Lung (tissue), 12 donors: ENCODE measurements around the gene SDK1. TPM values are rescaled to one million over a fixed set of nuclear protein-coding genes. Genes with fewer than 3 reads are reported as not detected.

ENCODE experiments used
- ATAC-seq: fragments of 200-7000 bp; cut with Tn5 transposase; one replicate; pipeline ENCODE4 v1.9.1; 2020; ENCODE audit warnings: moderate number of reproducible peaks; ENCODE audit not compliant: insufficient read depth, low FRiP score
- DNase-seq, 3 donors: peaks; one replicate each; pipeline ENCODE4 v3.0.0-alpha.2; 2013 to 2017
- H3K27ac ChIP-seq, 2 donors: one replicate each; pipeline ENCODE4 v1.5.1; 2013; ENCODE audit warnings: mild to moderate bottlenecking in 2 of 2, moderate library complexity in 2 of 2, control low read depth in 1 of 2, inconsistent platforms in 1 of 2, low read depth in 1 of 2, low read length in 1 of 2
- H3K27me3 ChIP-seq, 3 donors: one replicate each; pipeline ENCODE4 v1.5.1; 2013; ENCODE audit warnings: low read length in 2 of 3; ENCODE audit not compliant: control insufficient read depth in 3 of 3, insufficient read depth in 3 of 3
- H3K36me3 ChIP-seq, 4 donors: one replicate each; pipeline ENCODE4 v1.5.1; 2013; ENCODE audit warnings: low read length in 4 of 4, mild to moderate bottlenecking in 1 of 4, moderate library complexity in 1 of 4; ENCODE audit not compliant: control insufficient read depth in 4 of 4, insufficient read depth in 4 of 4
- H3K4me1 ChIP-seq, 5 donors: one replicate each; pipeline ENCODE4 v1.5.1; 2013; ENCODE audit warnings: low read length in 5 of 5, mild to moderate bottlenecking in 2 of 5, moderate library complexity in 1 of 5; ENCODE audit not compliant: control insufficient read depth in 5 of 5, insufficient read depth in 5 of 5
- H3K4me3 ChIP-seq: one replicate; pipeline ENCODE4 v1.5.1; 2013; ENCODE audit warnings: mild to moderate bottlenecking, control low read depth, moderate library complexity
- H3K9ac ChIP-seq, 2 donors: one replicate each; pipeline ENCODE4 v1.5.1; 2013; ENCODE audit warnings: low read length in 2 of 2, control low read depth in 1 of 2; ENCODE audit not compliant: insufficient read depth in 1 of 2
- H3K9me3 ChIP-seq, 4 donors: one replicate each; pipeline ENCODE4 v1.5.1; 2013; ENCODE audit warnings: low read length in 3 of 4, mild to moderate bottlenecking in 1 of 4, moderate library complexity in 1 of 4; ENCODE audit not compliant: control insufficient read depth in 4 of 4, insufficient read depth in 3 of 4
- CTCF ChIP-seq: IDR thresholded peaks from 2 replicates; pipeline ENCODE4 v1.5.1; 2012; ENCODE audit warnings: mild to moderate bottlenecking; ENCODE audit errors: control extremely low read depth, extremely low read depth
- WGBS, 2 donors: extraction: QIAGEN DNeasy Blood & Tissue Kit; methylation state at CpG; one replicate each; pipeline ENCODE4 v1.1.7; 2013; 5-methylcytosine and 5-hydroxymethylcytosine counted together
- polyA plus RNA-seq, 2 donors: library from polyadenylated mRNA; stranded (reverse); fragments of 200-250 nt; gene quantifications; one replicate each; pipeline ENCODE4 v1.2.1, GENCODE V29; 2013
- total RNA-seq, 2 donors: library from RNA; depleted of rRNA in 1 of 2; stranded (reverse); fragments of >200 nt in 1 of 2; gene quantifications; one replicate each; pipeline ENCODE4 v1.2.1, GENCODE V29; 2014 to 2021
- donor health status: control.
- donor health status: control.
- donor health status: Bipolar disorder and iron deficiency.
- donor health status: healthy.
- donor health status: DM: yes; HTN: yes; CAD: no.

Gene SDK1
- total and polyA plus RNA-seq, 4 donors = 3.7 to 30.1 (median 12.7) TPM

GRCh38 chr7:3980300-3980643 lies 679.2 kb downstream of the SDK1 start:
- ATAC-seq (no peak), DNase-seq (no peak)
- TF ChIP-seq CTCF = no peak
- H3K36me3 ChIP-seq = peaks cover 0 to 3% (median 0%) of the 10 kb centered on the region in 4 donors
- no peaks in the 10 kb centered on the region for H3K27me3 ChIP-seq
- no peak overlapping the region for H3K4me3 ChIP-seq
- H3K27ac ChIP-seq = no peak overlapping the region
- H3K9me3 ChIP-seq = peaks cover 0 to 2% (median under 1%) of the 10 kb centered on the region in 4 donors
- WGBS, 2 donors = 58 to 66% methylated on average over 4 of the region's 4 CpGs
- no peaks in the 10 kb centered on the region for H3K4me1 ChIP-seq
- no peak overlapping the region for H3K9ac ChIP-seq

- no peak for TF ChIP-seq CTCF
- H3K36me3 ChIP-seq = no peaks in the 10 kb centered on the region
- no peaks in the 10 kb centered on the region for H3K4me1 ChIP-seq
- WGBS, 2 donors = 85 to 92% methylated on average over 3 of the region's 3 CpGs
- DNase-seq (no peak), ATAC-seq (no peak)
- H3K9me3 ChIP-seq = peaks cover 0 to 2% (median under 1%) of the 10 kb centered on the region in 4 donors
- no peaks in the 10 kb centered on the region for H3K27me3 ChIP-seq
- H3K4me3 ChIP-seq = no peak overlapping the region
- H3K9ac ChIP-seq = no peak overlapping the region
- no peak overlapping the region for H3K27ac ChIP-seq
Measured at GRCh38 chr7:3981281-3981680, 680.2 kb downstream of the SDK1 start.

- DNase-seq (no peak), ATAC-seq (no peak)
- Histone ChIP-seq H3K27me3 (no peaks in the 10 kb centered on the region), H3K4me3 (no peak overlapping the region), H3K9ac (no peak overlapping the region), H3K27ac (no peak overlapping the region), H3K36me3 (peaks cover 0 to 2% (median 0%) of the 10 kb centered on the region in 4 donors), H3K4me1 (peaks cover 0 to 8% (median 5%) of the 10 kb centered on the region in 5 donors), H3K9me3 (peaks cover 0 to 2% (median under 1%) of the 10 kb centered on the region in 4 donors)
- WGBS, 2 donors = 86 to 90% methylated on average over 5 of the region's 5 CpGs
- TF ChIP-seq CTCF = no peak
Measured at GRCh38 chr7:3984456-3984855, 683.4 kb downstream of the SDK1 start.

DNA sequence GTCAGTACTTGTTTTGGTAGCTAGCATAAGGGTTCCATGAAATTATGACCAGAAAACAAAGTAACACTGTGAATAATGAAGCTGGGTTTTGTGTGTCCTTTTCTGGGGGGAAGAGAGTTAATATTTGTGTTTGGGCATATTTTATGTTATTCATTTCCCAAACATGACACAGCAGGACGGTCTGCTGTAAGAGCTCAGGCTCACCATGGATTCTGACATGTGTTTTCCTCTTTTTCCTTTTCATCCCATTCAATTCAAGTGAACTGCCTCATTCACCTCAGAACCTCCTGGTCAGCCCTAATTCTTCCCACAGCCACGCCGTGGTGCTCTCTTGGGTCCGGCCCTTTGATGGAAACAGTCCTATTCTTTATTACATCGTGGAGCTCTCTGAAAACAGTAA lies 685.9 kb downstream of the SDK1 start:
- H3K4me3 ChIP-seq = no peak overlapping the region
- 73 to 81% methylated on average over 5 of the region's 5 CpGs for WGBS, 2 donors
- DNase-seq = peak; percentile 24 to 76 (median 59)

More for the DNA sequence above, 685.9 kb downstream of the SDK1 start:
- Histone ChIP-seq H3K9ac (peak overlapping the region in 1 of 2 donors; percentile 57), H3K27me3 (no peaks in the 10 kb centered on the region), H3K27ac (no peak overlapping the region), H3K9me3 (no peaks in the 10 kb centered on the region), H3K4me1 (peaks cover 0 to 8% (median 5%) of the 10 kb centered on the region in 5 donors), H3K36me3 (peaks cover 0 to 19% (median 0%) of the 10 kb centered on the region in 4 donors)
- no peak for TF ChIP-seq CTCF
- no peak for ATAC-seq
